HG03196 (cell line): ENCODE data around the gene JUN.
A peak's percentile ranks its signal among the peaks of the same experiment; 100 is the strongest.

Experiments used
- ATAC-seq: cut with Tn5 transposase; IDR thresholded peaks from one replicate; pipeline ENCODE4 v1.9.1; 2021; ENCODE audit not compliant: unreplicated experiment

JUN gene

GRCh38 chr1:58783993-58784757, at the start of gene JUN:
Gene JUN (minus strand): TSS chr1:58784047. CDS start chr1:58783070, 977 bp downstream.
- peak; percentile 76 for ATAC-seq

- ATAC-seq, result no peak
Measured at GRCh38 chr1:58833166-58833565, 49.3 kb upstream of the JUN start.

- no peak for ATAC-seq
Measured at GRCh38 chr1:58830291-58830690, 46.4 kb upstream of the JUN start.

- no peak for ATAC-seq
Measured at GRCh38 chr1:58829866-58830265, 46.0 kb upstream of the JUN start.

GRCh38 chr1:58827298-58827697, 43.5 kb upstream of the JUN start:
- ATAC-seq, result no peak

- ATAC-seq, result no peak
Measured at GRCh38 chr1:58824753-58825389, 41.0 kb upstream of the JUN start.

GRCh38 chr1:58823481-58824010, 39.7 kb upstream of the JUN start:
- no peak for ATAC-seq

- ATAC-seq, result no peak
Measured at GRCh38 chr1:58821309-58821708, 37.5 kb upstream of the JUN start.

GRCh38 chr1:58818976-58819375, 35.1 kb upstream of the JUN start:
- no peak for ATAC-seq

GRCh38 chr1:58818075-58818474, 34.2 kb upstream of the JUN start:
- ATAC-seq, result no peak

GRCh38 chr1:58816747-58817221, 32.9 kb upstream of the JUN start:
- ATAC-seq, result no peak

GRCh38 chr1:58816072-58816746, 32.4 kb upstream of the JUN start:
- ATAC-seq, result peak; percentile 86

GRCh38 chr1:58815686-58816071, 31.8 kb upstream of the JUN start:
- peak; percentile 24 for ATAC-seq

GRCh38 chr1:58815069-58815685, 31.3 kb upstream of the JUN start:
- ATAC-seq, result peak; percentile 50

GRCh38 chr1:58814251-58815068, 30.6 kb upstream of the JUN start:
- no peak for ATAC-seq

GRCh38 chr1:58813801-58814200, 30.0 kb upstream of the JUN start:
- ATAC-seq, result no peak

GRCh38 chr1:58813361-58813760, 29.5 kb upstream of the JUN start:
- no peak for ATAC-seq

GRCh38 chr1:58812926-58813325, 29.1 kb upstream of the JUN start:
- ATAC-seq, result no peak

GRCh38 chr1:58812468-58812867, 28.6 kb upstream of the JUN start:
- ATAC-seq, result no peak

GRCh38 chr1:58811303-58811702, 27.5 kb upstream of the JUN start:
- ATAC-seq, result no peak
